ENCODE measurements around the gene SLC25A15.

The SLC25A15 gene

DNA sequence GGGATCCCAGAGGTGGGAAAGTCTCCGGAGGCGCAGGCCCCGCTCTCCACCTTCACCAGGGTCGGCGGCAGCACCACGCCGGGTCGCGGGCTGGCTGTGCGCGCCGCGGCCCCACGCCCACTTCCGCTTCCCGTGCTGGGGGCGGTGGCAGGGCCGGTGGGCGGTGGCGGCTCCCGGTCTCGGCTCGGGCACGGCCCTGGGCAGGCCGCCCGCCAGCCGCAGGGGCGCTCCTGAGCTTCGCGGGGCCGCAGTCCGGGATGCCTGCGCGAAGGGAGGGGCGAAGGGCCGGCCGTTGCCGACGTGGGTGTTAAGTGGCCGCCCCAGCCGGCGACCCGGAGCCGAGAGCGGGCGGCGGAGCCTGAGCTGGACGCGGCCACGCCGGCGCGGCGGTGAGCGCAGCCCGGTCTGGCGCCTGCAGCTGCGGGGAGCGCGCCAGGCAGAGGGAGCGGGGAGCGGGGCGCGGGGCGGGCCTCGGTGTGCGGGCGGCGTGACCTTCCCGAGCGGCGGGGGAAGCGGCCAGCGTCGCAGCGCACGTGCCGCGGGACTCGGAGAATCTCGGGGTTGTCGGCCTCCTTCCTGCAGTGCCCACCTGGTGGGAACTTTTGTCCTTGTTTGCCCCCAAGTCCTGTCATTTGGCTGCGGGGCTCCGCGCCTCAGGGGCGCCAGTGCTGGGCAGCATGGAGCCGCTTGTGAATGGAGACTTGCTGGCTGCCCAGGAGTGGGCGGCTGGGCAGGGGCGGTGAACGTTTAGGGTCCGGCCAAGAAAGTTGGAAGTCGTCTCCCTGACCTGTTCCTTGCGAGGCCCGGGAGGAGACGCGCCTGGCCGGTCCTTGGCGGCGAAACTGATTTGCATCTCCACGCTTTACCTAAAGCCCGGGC lies at the start of gene SLC25A15:
Gene SLC25A15 (plus strand): TSS at position 337 of the 879 bp plus-strand sequence. CDS start 3,616 bp downstream, outside the sequence.
- DNase-seq = peak; percentile 87

DNA sequence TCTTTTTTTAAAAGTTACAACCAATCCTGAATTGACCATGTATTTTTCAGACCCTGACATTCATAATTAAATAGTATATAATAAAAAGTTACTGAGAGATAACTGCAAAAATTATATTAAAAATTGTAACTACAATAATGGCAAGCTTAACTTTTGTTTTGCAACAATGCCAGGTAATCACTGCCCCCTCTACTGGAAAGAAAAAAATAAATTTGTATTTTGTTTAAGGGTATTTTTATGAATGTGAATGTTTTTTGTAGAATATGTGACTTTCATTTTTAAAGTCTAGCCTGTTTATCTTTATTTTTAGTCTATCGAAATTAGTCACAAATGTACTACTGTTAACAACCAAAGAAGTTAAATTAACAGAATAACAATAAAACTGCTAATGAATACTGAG lies 40.1 kb upstream of the SLC25A15 start:
- no peak for DNase-seq

DNA sequence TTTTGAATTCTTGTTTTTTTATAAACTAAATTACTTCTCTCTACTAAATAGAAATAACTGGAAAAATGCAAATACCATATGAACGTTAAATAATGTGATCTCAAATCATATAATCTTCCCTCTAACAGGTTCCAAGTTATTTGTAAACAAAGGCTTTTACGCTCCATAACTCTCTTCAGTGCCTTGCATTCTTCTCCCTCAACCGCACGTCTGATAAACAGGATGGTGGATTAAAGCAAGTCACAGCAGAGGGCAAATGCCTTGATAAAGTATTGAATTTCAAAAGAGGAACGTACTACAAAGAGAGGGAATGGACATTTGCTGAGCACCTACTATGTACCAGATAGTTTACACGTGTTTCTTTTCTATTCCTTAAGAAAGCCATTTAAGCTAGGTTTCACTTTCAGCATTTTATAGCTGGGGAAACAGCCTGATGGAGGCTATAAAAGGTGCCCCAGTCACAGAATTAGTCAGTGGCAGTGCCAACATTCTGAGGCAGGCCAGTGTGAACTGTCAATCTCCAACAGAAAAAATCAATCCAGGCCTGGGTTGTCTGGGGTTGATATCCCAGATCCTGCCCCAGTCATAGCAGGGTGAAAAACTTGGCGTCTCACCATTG lies 34.2 kb upstream of the SLC25A15 start:
- no peak for DNase-seq

DNA sequence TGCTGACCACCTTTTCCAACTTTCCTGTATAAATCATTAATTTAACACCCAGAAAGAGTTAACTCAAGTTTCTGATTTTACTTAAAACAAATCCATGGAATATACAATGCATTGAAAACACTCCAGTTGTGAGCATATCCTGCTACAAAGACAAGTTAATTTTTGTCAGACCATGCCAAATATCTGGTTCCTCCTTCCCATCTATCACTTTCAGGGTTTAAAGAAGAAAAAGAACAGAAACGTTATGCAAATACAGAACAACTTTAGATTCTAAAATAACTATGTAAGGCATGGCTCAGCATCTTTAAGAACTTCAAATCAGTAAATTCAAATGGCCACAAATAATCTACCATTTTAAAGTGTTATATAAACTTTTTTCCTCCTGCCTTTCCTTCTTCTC lies 33.4 kb upstream of the SLC25A15 start:
- DNase-seq = no peak

DNA sequence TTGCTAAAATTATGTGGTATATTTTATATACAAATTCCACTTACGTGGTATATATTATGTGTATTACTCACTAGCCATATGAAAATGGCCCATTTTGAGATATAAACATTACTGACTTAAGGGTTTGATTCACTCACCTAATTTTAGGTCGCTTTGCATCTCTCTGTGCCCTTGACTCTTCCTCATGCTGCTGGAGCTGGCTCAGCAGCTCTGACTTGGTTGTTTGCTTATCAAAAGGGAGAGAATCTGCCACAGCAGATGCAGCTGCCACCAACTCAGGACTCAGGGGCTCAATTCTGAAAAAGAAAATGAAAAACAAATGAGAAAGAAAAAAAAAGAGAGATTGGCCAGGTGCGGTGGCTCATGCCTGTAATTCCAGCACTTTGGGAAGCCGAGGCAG lies 30.6 kb upstream of the SLC25A15 start:
- no peak for DNase-seq

DNA sequence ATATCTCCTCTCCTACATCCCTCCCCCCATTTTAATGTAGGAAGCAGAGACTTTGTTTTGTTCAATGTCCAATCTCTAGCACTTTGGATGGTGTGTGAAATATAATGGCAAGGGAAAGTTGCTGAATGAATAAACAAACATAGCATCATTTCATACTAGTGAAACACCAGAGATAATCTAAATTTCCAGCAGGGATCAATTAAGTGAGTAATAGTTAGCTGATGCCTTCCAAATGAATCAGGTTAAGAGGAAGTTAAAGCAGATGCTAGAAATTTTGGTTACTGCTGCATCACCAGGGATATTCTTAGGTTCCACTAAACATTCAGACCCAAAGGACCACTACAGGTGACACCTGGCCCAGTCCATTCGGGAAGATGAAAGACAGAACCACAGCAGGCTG lies 26.6 kb upstream of the SLC25A15 start:
- no peak for DNase-seq

DNA sequence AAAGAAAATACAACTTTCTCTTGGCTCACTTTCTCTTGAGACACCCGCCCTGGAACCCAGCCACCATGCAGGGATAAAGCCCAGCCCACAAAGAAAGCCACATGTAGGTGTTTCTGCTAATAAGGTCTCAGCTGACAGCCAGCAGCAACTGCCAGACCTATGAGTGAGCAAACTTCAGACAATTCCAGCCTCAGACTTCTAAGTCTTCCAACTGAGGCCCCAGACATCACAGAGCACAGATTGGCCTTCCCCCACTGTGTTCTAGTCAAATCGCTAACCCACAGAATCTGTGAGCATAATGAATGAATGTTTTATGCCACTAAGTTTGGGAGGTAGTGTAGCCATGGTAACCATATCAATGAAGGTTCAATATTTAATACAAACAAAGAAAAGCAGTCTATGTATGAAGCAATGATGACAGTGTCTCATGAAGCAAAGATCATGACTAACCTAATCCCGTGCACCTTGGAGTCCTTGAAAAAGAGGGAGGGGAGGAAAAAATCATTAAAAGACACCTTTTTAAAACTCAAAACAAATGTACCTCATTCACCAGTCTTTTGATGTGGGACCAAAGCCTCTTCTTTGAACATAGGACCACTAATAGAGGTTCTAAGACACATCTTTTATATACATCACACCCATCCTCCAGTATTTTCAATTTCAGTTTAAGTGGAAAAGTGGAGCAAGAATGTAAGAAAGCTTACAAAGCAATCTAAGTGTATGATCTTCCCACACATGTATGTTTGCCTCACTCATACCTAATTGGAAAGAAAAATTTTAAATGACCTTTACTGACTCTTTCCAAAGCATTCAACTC lies 24.6 kb upstream of the SLC25A15 start:
- DNase-seq = no peak

DNA sequence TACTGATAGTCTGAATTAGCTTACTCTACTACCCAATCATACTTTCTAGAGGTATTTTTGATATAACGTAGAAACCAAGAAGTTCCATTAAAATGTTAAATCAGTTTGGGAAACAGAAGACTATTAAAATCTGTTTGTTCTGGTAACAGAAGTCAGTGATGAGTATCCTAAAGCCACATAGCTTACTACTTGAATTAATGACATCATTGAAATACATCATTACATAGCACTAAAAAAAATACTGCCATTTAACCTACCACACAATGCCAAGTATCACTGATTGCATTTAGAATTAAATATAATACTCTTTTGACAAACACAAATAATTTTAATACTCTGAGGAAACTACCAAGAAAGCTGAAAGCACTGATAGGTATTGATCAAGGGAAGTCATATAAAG lies 23.8 kb upstream of the SLC25A15 start:
- DNase-seq = no peak

DNA sequence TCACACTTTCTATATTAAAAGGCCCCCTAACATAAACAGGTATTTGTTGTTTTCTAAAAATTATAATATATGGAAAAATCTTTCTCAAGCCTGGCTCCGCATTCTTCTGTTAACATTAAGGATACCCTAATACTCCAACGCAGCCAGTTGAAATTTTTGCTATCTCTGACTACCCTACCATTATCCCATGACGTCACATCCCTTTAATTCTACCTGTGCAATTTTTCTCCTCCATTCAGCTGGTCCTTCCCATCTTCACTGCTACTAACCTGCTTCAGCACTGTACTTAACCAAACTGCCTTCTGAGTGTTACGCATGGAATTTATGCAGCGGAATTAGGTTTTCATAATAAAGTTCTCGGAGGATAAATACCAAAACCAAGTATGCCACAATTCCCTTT lies 19.4 kb upstream of the SLC25A15 start:
- peak; percentile 15 for DNase-seq

DNA sequence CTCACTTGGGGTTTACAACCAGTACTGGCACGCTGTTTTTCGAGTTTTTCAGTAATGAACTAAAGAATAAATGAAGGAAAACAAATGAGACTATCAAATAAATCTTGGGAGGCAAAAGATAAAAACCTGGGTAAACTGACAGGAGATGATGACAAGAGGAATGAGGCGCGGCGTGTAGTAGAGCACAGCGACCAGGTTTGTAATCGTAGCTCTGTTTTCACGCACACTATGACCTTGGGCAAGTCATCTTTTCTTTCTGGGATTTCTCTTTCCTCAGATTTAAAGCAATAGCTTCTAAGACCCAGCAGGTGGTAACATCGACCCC lies 18.8 kb upstream of the SLC25A15 start:
- no peak for DNase-seq

DNA sequence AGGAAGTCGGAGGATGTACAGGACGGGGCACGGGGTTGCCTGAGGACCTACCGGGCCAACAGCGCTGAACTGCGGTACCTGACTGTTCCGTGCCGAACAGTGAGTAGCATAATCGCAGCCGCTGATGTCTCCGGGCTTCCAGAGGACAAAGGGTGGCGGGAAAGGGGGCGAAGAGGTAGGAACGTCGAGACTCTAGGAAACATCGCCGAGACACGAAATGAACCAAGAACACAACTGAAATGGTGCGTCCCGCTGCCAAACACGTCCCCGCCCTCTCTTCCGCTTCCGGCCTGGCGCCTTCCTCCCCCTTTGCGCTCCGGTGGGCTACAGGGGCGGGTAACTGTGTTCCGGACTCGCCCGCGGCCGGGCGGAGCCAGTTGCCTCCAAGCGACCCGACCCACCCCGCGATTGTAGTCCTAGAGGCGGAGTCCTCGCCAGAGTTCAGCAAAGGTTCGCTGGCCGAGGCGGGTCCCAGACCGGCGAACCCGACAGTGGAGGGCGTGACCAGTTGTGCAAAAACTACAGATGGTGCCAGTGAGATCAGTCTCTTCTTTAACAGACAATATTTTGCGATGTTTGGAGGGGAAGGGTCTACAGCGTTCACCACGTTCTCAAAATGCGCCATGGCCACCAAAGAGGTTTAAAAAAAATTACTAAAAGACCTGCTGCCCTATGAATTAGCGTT lies 18.3 kb upstream of the SLC25A15 start, which contains the start of gene MRPS31:
Gene MRPS31 (minus strand): TSS at position 257 of the 685 bp plus-strand sequence. CDS start 54 bp downstream, at position 203.
- peak; percentile 96 for DNase-seq

DNA sequence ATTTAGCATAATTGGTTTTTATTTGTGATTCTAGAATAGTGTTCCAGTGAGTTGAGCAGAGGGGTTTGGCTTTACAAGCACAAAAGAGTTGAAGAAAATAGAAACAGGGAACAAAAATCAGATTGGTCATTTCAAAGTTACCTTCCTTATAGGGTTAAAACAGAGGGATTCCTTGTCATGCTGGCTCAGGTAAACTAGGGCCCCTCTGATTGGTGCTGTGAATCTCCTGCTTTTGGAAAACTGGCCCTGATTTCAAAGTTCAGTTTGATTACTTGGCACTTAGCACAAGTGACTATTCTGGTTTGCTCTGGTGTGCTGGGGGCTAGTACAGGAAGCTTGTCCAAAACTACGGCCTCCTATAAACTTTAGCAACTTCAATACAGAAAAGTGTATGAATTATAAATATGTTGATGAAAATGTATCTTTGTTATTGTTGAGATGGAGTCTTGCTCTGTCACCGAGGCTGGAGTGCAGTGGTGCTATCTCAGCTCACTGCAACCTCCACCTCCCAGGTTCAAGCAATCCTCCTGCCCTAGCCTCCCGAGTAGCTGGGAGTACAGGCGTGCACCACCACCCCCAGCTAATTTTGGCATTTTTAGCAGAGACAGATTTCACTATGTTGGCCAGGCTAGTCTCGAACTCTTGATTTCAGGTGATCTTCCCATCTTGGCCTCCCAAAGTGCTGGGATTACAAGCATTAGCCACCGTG lies 16.5 kb upstream of the SLC25A15 start:
- no peak for DNase-seq

DNA sequence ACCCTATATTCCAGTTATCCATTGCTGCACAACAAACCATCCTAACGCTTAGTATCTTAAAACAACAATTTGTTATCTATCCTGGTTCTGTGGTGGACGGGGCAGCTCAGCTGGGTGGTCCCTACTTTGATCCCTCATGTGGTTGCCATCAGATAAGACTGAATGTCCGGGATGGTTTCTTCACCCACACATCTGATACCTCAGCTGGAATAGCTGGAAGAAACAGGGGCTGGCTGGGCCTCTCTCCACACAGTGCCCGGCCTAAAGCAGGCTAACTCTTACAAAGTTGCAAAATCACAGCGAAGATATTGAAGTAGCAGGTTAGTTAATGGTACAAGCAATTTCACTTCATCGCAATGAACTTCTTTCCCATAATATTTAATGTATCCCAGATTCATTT lies 14.7 kb upstream of the SLC25A15 start:
- DNase-seq = no peak

DNA sequence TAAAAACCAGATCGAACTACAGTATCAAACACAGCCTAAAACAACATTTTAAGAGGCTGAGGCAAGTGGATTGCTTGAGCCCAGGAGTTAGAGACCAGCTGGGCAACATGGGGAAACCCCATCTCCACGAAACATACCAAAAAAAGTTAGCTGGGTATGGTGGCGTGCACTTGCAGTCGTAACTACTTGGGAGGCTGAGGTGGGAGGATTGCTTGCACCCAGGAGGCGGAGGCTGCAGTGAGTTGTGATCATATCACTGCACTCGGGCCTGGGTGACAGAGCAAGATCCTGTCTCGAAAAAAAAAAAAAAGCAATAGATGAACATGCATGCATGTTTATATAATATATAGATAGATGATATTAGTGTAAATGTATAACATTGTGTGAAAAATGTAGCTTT lies 13.2 kb upstream of the SLC25A15 start:
- DNase-seq = no peak

DNA sequence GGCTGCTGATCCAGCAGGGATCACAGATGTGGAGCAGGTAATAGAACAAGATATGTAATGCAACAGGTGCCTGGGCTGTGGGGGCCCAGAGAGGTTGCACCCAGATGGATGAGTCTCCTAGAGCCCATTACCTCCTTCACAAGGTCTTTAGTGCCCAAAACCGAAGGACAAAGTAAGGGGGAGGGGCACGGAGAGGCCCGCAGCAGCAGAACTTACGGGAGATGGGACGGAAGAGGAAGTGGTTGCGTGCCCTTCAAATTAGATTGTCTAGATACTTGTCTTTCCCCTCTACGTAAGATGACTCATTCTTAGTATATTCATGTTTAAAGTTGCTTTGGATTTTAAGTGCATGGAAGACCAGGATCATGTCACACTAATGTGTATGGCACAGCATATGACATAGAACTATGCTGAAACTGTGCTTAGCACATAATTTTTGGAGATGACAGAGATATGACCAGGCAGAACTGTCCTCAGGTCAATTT lies 12.7 kb upstream of the SLC25A15 start:
- no peak for DNase-seq

DNA sequence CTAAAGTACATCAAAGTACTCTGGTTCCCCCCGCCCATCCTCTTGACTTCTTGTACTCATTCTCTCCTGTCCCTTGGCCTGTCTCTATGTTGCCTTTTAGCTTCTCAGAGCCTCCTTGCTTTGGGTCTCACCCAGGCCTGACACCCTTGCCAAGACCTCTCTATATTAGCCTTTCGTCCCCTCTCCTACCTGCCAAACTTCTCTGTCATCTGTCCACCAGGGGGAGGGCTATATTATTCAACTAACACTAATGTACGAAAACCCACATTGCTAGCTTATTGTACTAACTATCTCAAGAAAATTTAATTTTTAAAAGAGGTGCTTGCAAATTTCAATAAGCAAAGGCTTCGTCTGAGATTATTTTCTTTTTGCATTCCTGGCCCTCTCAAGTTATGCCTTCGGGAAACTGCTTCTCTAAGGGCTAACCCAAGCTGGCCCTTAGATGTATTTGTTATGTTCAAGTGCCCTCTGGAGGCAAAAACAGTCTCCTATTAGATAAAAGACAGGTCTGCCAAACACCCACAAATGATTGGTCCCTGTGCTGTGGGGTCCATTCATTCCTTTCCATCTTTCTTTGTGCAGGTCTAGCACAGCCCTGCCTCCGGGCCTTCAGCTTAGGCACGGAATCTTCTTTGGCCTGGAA lies 12.1 kb upstream of the SLC25A15 start:
- peak; percentile 56 for DNase-seq

DNA sequence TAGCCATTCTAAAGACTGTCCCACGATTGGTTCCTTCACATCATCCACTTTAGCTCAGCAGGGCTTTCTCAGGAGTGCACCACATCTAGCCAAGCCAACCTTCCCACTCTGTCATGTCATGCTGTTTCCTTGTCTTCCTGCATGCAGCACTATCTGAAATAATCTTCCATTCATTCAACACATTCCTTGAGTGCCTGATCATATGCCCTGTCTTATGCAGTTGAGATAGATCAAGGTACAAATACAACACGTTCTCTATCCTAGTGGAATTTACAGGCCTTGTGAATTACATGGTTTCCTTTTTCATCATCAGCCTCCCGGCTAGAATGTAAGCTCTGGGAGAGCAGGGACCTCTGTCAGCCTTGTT lies 11.6 kb upstream of the SLC25A15 start:
- no peak for DNase-seq

DNA sequence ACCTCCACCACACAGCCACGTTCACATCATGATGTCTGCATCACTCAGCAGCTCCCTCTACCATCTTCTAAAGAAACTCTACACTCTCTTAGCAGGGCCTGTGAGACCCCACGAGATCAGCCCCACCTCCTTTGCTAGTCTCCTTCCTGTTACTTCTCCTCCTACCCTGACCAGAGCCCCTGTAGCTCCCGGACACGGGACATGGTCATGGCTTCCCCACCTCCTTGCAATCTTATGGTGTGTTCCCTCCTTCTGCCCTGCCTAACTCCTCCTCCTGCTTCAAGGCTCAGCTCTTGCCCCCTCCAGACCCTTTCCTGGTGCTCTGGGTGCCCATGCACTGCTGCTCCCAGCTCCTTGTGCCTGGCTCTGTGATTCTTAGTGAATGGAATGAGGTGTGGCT lies 10.4 kb upstream of the SLC25A15 start:
- no peak for DNase-seq

DNA sequence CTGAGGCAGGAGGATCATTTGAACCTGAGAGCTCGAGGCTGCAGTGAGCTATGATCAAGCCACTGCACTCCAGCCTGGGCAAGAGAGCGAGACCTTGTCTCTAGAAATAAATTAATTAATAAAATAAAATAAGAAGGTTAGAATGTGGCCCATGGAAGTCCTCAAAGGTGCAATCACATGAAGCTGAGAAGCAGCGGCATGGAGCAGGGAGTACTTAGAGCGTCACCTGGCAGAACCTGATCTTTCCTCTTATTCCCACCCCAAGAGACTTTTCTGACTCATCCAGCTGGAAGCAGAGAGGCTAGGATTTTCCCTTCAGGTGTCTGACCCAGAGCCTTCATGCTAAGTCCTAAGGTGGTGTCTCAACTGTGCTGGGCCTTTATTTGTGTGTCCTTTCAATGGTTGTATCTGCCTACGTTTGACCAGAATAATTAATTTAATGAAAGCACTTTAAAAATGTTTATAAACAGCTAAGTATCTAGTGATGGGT lies 9.6 kb upstream of the SLC25A15 start:
- no peak for DNase-seq

DNA sequence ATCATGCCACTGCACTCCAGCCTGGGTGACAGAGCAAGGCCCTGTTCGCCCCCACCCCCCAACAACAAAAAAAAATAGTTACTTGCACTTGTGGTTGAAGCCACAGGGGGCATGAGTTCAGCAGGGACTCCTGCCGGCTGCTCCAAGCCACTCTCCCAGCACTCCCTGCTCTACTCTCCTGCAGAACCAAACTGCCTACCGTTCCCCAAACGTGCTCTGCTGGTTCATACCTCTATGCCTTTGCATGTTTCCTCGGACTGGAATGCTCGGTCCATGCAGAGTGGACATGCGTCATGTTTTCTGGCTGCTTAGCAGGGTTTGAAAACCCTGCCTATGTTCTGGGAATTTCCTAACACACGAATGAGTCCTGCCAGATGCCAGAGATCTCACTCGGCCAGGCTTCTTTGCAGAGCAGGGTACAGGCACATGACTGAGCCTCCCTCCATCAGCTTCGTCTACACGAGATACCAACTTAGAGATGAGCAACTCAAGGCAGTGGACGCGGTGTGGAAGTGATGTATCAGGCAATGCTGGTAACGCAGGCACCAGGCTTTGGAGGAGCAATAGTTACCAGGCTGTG lies 8.5 kb upstream of the SLC25A15 start:
- DNase-seq = no peak

DNA sequence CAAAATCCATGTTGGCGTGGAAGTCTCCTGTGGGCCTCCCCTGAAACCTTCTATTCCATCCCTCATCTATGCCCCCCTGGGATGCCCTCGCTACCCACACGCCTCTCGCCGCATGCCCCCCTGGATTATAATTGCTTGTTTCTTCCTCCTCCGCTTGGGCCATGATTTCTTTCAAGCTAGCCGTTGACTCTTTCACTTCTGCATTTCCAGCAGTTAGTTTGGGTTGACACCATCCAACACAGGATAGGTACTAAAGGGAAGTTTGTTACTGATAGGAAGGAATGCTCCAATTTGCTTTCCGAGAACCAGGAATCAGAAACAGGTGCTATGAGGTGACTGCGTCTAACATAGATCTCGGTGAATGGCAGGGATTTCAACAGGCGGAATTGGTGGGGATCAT lies 7.7 kb upstream of the SLC25A15 start:
- DNase-seq = no peak

Measured in NCI-H146 (cell line).